Stimulated activated CD4-positive, alpha-beta T cell treated with anti-CD3 and anti-CD28 coated beads, TNF-alpha, amount 100 ng/mL, for 48 hours (primary cell): Measurements from ENCODE around the gene BNIPL.

Experiments
- DNase-seq, 3 donors: peaks; one replicate each; pipeline ENCODE4 v3.0.0-alpha.2; 2020; ENCODE audit warnings: low read depth in 3 of 3

BNIPL gene

DNA sequence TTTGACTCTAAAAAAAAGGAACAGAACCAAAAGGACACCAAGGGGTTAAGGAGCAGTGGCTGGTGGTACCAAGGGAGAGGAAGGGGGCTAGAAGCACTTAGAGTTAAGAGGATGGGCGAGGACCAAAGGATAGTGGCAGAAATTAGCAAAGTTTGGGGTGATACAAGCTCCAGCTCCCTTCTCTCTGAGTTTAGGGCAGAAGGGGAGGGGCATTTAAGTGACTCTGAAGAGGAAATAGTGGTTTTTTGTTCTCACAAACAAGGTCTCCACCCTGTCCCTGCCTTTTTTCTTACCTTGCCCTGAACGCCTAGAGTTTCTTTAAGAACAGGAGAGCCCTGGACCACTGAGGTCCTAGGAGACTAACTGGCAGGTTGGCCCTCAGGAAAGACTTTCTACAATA is 19.8 kb downstream of the BNIPL start:
- DNase-seq, result no peak

DNA sequence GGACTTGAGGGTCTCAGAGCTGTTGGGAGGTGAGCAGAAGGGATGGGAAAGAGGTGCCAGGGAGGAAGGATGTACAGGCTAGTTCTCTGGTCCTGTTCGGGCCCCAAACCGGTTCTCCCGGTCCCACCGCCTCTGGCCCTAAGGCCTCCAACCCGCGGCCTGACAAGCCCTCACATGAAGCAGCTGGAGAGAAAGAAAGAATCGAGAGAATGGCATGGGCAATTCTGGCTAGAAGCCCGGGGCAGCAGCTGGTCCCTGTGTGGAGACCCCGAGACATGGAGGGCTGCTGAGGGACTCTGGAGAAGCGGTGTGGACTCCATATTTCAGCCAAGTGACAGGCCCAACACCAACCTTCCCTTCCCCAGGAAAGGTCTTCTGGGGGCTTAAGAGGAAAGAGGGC is 22.3 kb downstream of the BNIPL start:
- DNase-seq, result no peak

GRCh38 chr1:151059109-151060006 is 23.0 kb downstream of the BNIPL start, which contains the start of gene CDC42SE1:
Gene CDC42SE1 (minus strand): TSS chr1:151059622. CDS start chr1:151055730, 3,892 bp downstream.
- peak; percentile 57 to 78 (median 74) for DNase-seq

DNA sequence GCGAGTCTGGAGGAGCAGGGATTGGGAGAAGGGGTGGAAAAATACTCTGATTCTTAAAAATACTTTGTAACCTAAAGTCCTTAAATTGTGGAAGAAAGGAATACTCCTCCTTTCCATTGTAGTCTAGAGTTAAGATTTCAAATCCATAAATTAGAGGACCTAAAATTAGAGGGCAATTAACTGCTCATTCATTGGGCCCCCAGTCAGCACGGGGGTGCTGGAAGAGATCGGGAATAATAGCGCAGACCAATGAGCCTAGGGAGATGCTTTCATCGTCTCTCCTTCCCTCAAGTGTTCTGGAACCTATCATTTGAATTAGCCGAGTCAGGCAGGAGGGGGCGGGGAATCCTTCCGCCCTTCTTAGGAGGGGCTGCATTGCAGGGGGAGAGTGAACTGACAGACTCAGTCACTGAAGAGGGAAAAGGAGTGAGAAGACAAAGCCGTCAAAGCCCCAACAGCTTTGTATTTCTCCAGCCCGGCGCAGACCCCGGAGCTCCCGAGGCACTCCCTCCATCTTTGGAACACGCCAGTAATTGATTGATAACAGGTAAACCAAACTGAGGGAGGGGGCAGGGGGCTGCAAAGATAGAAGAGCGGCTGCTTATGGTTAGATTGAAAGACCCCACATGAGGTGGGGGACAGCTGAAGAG is 23.7 kb downstream of the BNIPL start, which contains the start of gene MLLT11:
MLLT11 (plus strand) TSS at position 391 of the 650 bp plus-strand sequence. CDS start 6,828 bp downstream, outside the sequence.
- no peak for DNase-seq

DNA sequence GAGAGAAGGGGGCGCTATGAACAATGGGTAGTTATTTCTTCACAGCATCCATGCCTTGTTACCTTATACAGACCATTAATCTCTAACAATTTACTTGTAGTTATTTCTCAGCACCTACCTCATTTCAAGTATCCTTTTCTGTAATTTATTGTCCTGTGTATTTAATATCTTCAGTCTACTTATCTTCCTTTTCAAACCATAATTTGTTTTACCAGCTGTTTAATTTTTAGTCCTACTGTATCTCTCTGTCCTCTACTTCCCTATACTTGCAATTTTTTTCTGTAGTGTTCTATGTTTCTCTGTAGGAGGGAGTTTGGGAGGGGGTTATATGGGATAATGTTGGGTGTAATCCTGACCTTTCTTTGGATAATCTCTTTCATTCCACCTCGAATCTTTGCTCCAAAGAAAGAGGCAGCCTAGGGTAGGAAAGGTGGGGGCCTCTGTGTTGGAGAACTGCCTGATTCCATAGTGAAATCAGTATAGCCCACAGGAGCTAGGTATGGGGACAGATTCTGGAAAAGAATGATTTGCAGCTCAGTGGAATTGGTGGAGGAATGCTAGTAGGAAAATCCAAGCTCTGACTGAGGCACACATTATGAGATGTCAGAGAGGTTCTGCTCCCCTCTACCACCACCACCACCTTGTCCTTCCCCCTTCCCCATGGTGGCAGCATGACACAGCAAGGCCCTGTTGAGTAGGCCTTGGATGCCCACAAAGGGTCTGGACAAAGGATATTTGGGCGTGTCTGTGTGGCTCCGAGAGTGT is 24.5 kb downstream of the BNIPL start:
- DNase-seq, result no peak

DNA sequence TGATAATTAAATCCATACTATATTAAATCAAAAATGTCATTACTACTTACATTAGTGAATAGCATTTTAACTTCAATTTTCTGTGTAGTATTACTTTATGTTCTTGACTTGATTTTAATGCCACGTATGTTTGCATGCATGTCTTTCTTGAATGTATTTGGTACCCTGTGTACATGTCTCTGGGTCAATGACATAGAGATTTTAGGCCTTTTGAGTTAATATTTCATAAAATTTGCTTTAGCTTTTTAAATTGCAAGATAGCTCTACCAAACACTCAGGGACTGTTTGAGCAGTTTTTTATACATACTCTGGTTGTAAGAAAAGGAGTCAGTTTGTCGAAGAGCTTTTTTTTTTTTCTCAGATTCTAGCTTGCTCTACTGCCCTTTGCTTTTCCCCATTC is 25.3 kb downstream of the BNIPL start:
- DNase-seq, result no peak

DNA sequence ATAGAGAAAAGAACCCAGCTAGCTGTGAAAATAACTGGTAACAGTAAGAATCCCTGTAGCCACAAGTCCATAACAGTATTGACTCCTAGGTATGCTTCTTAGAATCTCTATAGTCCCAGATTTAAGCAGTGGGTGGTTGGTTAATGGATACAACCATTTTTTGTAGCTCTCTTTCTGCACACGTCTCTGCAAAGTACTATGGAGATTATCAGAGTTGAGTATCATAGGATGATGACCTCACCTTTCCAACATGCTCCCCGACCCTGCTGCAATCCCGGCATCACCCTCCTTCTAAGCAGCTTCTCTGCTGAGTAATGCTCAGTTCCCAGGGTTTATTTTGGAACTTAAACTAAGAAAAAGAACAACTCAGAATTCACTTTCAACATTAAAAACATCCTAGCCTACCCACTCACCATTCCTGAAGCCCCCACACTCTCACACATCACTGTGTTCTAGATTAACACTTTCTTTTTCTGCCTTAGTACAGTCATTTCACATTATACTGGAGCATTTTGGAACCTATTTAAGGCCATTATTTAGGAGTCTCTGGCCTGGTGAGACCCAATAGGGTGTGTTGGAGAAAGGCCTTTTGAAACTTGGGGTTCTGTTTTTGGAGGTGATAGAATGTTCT is 26.5 kb downstream of the BNIPL start:
- no peak for DNase-seq

DNA sequence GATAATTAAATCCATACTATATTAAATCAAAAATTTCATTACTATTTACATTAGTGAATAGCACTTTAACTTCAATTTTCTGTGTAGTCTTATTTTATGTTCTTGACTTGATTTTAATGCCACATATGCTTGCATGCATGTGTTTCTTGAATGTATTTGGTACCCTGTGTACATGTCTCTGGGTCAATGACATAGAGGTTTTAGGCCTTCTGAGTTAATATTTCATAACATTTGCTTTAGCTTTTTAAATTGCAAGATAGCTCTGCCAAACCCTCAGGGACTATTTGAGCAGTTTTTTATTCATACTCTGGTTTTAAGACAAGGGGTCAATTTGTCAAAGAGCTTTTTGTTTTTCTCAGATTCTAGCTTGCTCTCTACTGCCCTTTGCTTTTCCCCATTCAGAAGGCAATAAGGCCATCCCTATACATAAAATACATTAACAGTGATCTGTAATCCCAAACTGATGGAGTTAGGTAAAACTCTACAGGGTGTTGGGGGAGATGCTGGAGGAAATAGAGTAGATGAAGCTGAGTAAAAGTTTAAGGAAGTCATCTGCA is 28.8 kb downstream of the BNIPL start:
- no peak for DNase-seq

GRCh38 chr1:151067185-151067584 is 30.8 kb downstream of the BNIPL start:
- DNase-seq, result no peak

GRCh38 chr1:151069103-151069486 is 32.7 kb downstream of the BNIPL start:
- DNase-seq, result no peak

DNA sequence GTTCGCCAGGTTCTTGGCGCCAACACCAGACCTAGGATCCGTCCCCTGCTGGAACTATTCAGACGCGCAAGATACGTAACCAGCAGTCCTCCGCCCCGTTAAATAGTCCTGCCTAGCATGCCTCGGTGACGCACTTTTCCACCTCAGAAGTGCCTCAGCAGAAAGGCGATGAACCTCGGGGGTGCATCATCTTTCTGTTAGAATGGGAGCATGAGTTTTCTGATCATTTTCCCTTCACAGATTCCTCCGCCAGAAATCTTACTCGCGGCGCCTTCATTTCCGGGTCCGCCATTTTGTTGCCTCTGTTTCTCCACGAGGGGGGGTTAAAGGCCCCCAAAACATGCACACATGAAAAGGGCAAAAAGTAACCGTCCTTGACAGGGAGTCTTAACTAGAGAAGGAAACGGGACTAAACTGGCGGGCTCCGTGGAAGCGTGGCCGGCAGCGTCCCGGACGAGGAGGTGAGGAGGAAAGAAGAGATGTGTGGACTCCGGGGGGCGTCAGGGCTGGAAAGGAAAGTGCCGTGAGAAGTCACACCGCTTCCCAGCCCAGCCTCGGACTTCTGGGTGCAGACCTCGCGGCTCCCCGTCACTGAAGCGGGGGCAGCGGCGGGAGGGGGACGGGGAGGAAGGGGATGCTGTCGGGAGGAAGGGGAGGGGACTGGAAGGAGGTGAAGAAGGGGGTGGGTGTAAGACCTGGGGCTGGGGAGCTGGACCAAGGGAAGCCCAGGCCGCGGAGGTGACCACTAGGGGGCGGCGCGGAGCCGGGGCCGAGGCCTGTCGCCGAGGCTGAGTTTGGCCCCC is 34.3 kb downstream of the BNIPL start, which contains the start of gene GABPB2:
GABPB2 (plus strand) TSS at position 288 of the 803 bp plus-strand sequence. CDS start 17,429 bp downstream, outside the sequence.
- DNase-seq, result peak; percentile 83 to 89 (median 84)

DNA sequence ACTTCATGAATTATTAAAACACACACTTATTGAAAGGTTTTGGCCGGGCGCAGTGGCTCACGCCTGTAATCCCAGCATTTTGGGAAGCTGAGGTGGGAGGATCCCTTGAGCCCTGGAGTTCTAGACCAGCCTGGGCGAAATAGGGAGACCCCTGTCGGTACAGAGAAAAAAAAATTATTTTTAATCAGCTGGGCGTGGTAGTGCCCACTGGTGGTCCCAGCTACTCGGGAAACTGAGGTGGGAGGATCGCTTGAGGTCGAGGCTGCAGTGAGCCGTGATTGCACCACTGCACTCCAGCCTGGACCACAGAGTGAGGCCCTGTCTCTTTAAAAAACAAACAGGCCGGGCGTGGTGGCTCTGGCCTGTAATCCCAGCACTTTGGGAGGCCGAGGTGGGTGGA is 35.8 kb downstream of the BNIPL start:
- DNase-seq, result no peak

GRCh38 chr1:151085953-151086559 is 49.7 kb downstream of the BNIPL start:
- no peak for DNase-seq
